ENCODE results near the gene IGF1R.

GRCh38 chr15:98746375-98747155 lies 98.2 kb downstream of the IGF1R start:
- TF ChIP-seq EZH2 (IDR thresholded peaks at IDR 0.05; ENCODE audit: borderline replicate concordance, low read depth, low read length, severe bottlenecking), result no peak
- TF ChIP-seq, protein P1, sequence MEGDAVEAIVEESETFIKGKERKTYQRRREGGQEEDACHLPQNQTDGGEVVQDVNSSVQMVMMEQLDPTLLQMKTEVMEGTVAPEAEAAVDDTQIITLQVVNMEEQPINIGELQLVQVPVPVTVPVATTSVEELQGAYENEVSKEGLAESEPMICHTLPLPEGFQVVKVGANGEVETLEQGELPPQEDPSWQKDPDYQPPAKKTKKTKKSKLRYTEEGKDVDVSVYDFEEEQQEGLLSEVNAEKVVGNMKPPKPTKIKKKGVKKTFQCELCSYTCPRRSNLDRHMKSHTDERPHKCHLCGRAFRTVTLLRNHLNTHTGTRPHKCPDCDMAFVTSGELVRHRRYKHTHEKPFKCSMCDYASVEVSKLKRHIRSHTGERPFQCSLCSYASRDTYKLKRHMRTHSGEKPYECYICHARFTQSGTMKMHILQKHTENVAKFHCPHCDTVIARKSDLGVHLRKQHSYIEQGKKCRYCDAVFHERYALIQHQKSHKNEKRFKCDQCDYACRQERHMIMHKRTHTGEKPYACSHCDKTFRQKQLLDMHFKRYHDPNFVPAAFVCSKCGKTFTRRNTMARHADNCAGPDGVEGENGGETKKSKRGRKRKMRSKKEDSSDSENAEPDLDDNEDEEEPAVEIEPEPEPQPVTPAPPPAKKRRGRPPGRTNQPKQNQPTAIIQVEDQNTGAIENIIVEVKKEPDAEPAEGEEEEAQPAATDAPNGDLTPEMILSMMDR (IDR thresholded peaks at IDR 0.05; ENCODE audit: borderline replicate concordance, extremely low read depth, low read length, poor library complexity, severe bottlenecking), result no peak

All from DND-41 (cell line).